Measurements from ENCODE around the gene USP31.

Gene USP31

GRCh38 chr16:23149267-23149992, at the start of gene USP31:
Gene USP31, minus strand, starts transcription at chr16:23149452. Its CDS starts 182 bp downstream, at chr16:23149270.
- TF ChIP-seq CTCF (IDR thresholded peaks at IDR 0.05; ENCODE audit: low read depth, low read length), result no peak
- DNase-seq (ENCODE audit: extremely low read depth, low read depth), result peak; percentile 85

- TF ChIP-seq CTCF (IDR thresholded peaks at IDR 0.05; ENCODE audit: low read depth, low read length), result no peak
- no peak for DNase-seq (ENCODE audit: extremely low read depth, low read depth)
These were observed 47.3 kb upstream of the USP31 start for GRCh38 chr16:23196539-23196938.

- no peak for TF ChIP-seq CTCF (IDR thresholded peaks at IDR 0.05; ENCODE audit: low read depth, low read length)
These were observed 46.2 kb upstream of the USP31 start for GRCh38 chr16:23195366-23195978.

GRCh38 chr16:23194497-23195221, 45.4 kb upstream of the USP31 start:
- no peak for DNase-seq (ENCODE audit: extremely low read depth, low read depth)
- no peak for TF ChIP-seq CTCF (IDR thresholded peaks at IDR 0.05; ENCODE audit: low read depth, low read length)

More at GRCh38 chr16:23195366-23195978, 46.2 kb upstream of the USP31 start:
- no peak for DNase-seq (ENCODE audit: extremely low read depth, low read depth)

GRCh38 chr16:23188911-23189310, 39.7 kb upstream of the USP31 start:
- no peak for TF ChIP-seq CTCF (IDR thresholded peaks at IDR 0.05; ENCODE audit: low read depth, low read length)
- no peak for DNase-seq (ENCODE audit: extremely low read depth, low read depth)

GRCh38 chr16:23187341-23187740, 38.1 kb upstream of the USP31 start:
- DNase-seq (ENCODE audit: extremely low read depth, low read depth), result no peak
- TF ChIP-seq CTCF (IDR thresholded peaks at IDR 0.05; ENCODE audit: low read depth, low read length), result no peak

- TF ChIP-seq CTCF (IDR thresholded peaks at IDR 0.05; ENCODE audit: low read depth, low read length), result no peak
These were observed 36.9 kb upstream of the USP31 start for GRCh38 chr16:23186171-23186570.

More at GRCh38 chr16:23186171-23186570, 36.9 kb upstream of the USP31 start:
- no peak for DNase-seq (ENCODE audit: extremely low read depth, low read depth)
